ENCODE measurements around the gene TAF15. TPM values are rescaled to one million over a fixed set of nuclear protein-coding genes. Genes with fewer than 3 reads are reported as not detected.

Gene TAF15
- total RNA-seq, 1 experiment from 2014 or later, result 10.8 TPM

Other genes starting within 250 kb of the TAF15 start
- not detected in 2 replicates for gene SLFN14, start 248.7 kb upstream of the TAF15 start, total RNA-seq (2014; rRNA removed; shearing (Covaris generic); ENCODE audit: low replicate concordance)
- gene PEX12, start 230.9 kb upstream of the TAF15 start, total RNA-seq (2014; rRNA removed; shearing (Covaris generic); ENCODE audit: low replicate concordance), result 3.9 and 6.1 TPM in 2 replicates
- 52.9 and 65.0 TPM in 2 replicates for gene AP2B1, start 222.2 kb upstream of the TAF15 start, total RNA-seq (2014; rRNA removed; shearing (Covaris generic); ENCODE audit: low replicate concordance)
- 1.2 and 2.6 TPM in 2 replicates for gene RASL10B, start 77.8 kb upstream of the TAF15 start, total RNA-seq (2014; rRNA removed; shearing (Covaris generic); ENCODE audit: low replicate concordance)
- not detected in 2 replicates for gene GAS2L2, start 56.2 kb upstream of the TAF15 start, total RNA-seq (2014; rRNA removed; shearing (Covaris generic); ENCODE audit: low replicate concordance)
- not detected in 2 replicates for gene C17orf50, start 48.6 kb upstream of the TAF15 start, total RNA-seq (2014; rRNA removed; shearing (Covaris generic); ENCODE audit: low replicate concordance)
- not detected in 2 replicates for gene MMP28, start 13.8 kb upstream of the TAF15 start, total RNA-seq (2014; rRNA removed; shearing (Covaris generic); ENCODE audit: low replicate concordance)
- not detected in 2 replicates for gene HEATR9, start 59.4 kb downstream of the TAF15 start, total RNA-seq (2014; rRNA removed; shearing (Covaris generic); ENCODE audit: low replicate concordance)
- 3.0 and 4.4 TPM in 2 replicates for gene CCL5, start 70.9 kb downstream of the TAF15 start, total RNA-seq (2014; rRNA removed; shearing (Covaris generic); ENCODE audit: low replicate concordance)
- gene RDM1, start 121.3 kb downstream of the TAF15 start, total RNA-seq (2014; rRNA removed; shearing (Covaris generic); ENCODE audit: low replicate concordance), result 0.89 and 2.5 TPM in 2 replicates
- gene LYZL6, start 134.2 kb downstream of the TAF15 start, total RNA-seq (2014; rRNA removed; shearing (Covaris generic); ENCODE audit: low replicate concordance), result not detected in 2 replicates
- gene CCL16, start 172.0 kb downstream of the TAF15 start, total RNA-seq (2014; rRNA removed; shearing (Covaris generic); ENCODE audit: low replicate concordance), result not detected in 2 replicates
- gene CCL14, start 177.2 kb downstream of the TAF15 start, total RNA-seq (2014; rRNA removed; shearing (Covaris generic); ENCODE audit: low replicate concordance), result not detected in 2 replicates
- gene CCL15, start 192.1 kb downstream of the TAF15 start, total RNA-seq (2014; rRNA removed; shearing (Covaris generic); ENCODE audit: low replicate concordance), result not detected in 2 replicates
- not detected in 2 replicates for gene CCL23, start 208.5 kb downstream of the TAF15 start, total RNA-seq (2014; rRNA removed; shearing (Covaris generic); ENCODE audit: low replicate concordance)